ENCODE data around the gene SMG5. TPM values are rescaled to one million over a fixed set of nuclear protein-coding genes. Genes with fewer than 3 reads are reported as not detected.

The SMG5 gene
- total and polyA plus RNA-seq, 2 donors (not counting 1 experiment from before 2014, with no cell fraction given): 18.6 to 65.9 TPM

GRCh38 chr1:156246781-156247459, 35.7 kb downstream of the SMG5 start:
- Histone ChIP-seq H3K9me3 (ENCODE audit: control insufficient read depth, insufficient read depth, low read depth, low read length) (no peaks in the 10 kb centered on the region), H3K36me3 (ENCODE audit: control insufficient read depth, insufficient read depth, low read length) (peaks cover 12% of the 10 kb centered on the region)
- DNase-seq (ENCODE audit: low read depth in 2 of 2): no peak

GRCh38 chr1:156246241-156246780, 36.3 kb downstream of the SMG5 start:
- Histone ChIP-seq H3K9ac (ENCODE audit: insufficient read depth, low read length) (no peak overlapping the region), H3K4me2 (ENCODE audit: extremely low read depth, insufficient read depth, low read length) (peak overlapping the region; percentile 62), H3K27ac (ENCODE audit: insufficient read depth, low read length) (no peak overlapping the region), H3K36me3 (ENCODE audit: control insufficient read depth, insufficient read depth, low read length) (peaks cover 10% of the 10 kb centered on the region), H3K4me3 (replicated peaks in 1 of 4; ENCODE audit: control extremely low read depth in 1 of 4, insufficient read depth in 1 of 4, low read depth in 3 of 4, low read length in 4 of 4) (no peak overlapping the region), H3K4me1 (ENCODE audit: control insufficient read depth, extremely low read depth, insufficient read depth, low read length) (peaks cover 3% of the 10 kb centered on the region), H3K27me3 (ENCODE audit: control insufficient read depth, insufficient read depth, low read length) (peaks cover 10% of the 10 kb centered on the region), H3K79me2 (ENCODE audit: control insufficient read depth, insufficient read depth, low read length) (no peaks in the 10 kb centered on the region), H4K20me1 (ENCODE audit: control insufficient read depth, extremely low read depth, insufficient read depth, low read length) (no peaks in the 10 kb centered on the region), H3K9me3 (ENCODE audit: control insufficient read depth, insufficient read depth, low read depth, low read length) (no peaks in the 10 kb centered on the region), H2AFZ (ENCODE audit: low read length) (no peak overlapping the region)
- DNase-seq (ENCODE audit: low read depth in 2 of 2): no peak
- no peak for TF ChIP-seq EZH2 (IDR thresholded peaks at IDR 0.05; ENCODE audit: low read length, missing control alignments)
- TF ChIP-seq CTCF (conservative IDR thresholded peaks at IDR 0.05 in 1 of 2, IDR thresholded peaks at IDR 0.05 in 1 of 2; ENCODE audit: low read depth in 1 of 2, low read length in 2 of 2): no peak

More at GRCh38 chr1:156246781-156247459, 35.7 kb downstream of the SMG5 start:
- H3K27me3 ChIP-seq (ENCODE audit: control insufficient read depth, insufficient read depth, low read length): peaks cover 10% of the 10 kb centered on the region
- H3K4me2 ChIP-seq (ENCODE audit: extremely low read depth, insufficient read depth, low read length): no peak overlapping the region
- H3K4me3 ChIP-seq (replicated peaks in 1 of 4; ENCODE audit: control extremely low read depth in 1 of 4, insufficient read depth in 1 of 4, low read depth in 3 of 4, low read length in 4 of 4): no peak overlapping the region
- H3K9ac ChIP-seq (ENCODE audit: insufficient read depth, low read length): no peak overlapping the region
- no peaks in the 10 kb centered on the region for H4K20me1 ChIP-seq (ENCODE audit: control insufficient read depth, extremely low read depth, insufficient read depth, low read length)
- H2AFZ ChIP-seq (ENCODE audit: low read length): no peak overlapping the region
- no peaks in the 10 kb centered on the region for H3K79me2 ChIP-seq (ENCODE audit: control insufficient read depth, insufficient read depth, low read length)
- H3K4me1 ChIP-seq (ENCODE audit: control insufficient read depth, extremely low read depth, insufficient read depth, low read length): peaks cover 3% of the 10 kb centered on the region
- TF ChIP-seq EZH2 (IDR thresholded peaks at IDR 0.05; ENCODE audit: low read length, missing control alignments): no peak
- no peak for TF ChIP-seq CTCF (conservative IDR thresholded peaks at IDR 0.05 in 1 of 2, IDR thresholded peaks at IDR 0.05 in 1 of 2; ENCODE audit: low read depth in 1 of 2, low read length in 2 of 2)
- no peak overlapping the region for H3K27ac ChIP-seq (ENCODE audit: insufficient read depth, low read length)

- DNase-seq (ENCODE audit: low read depth in 2 of 2): peak in 1 of 2 donors; percentile 36
- Histone ChIP-seq H3K4me1 (ENCODE audit: control insufficient read depth, extremely low read depth, insufficient read depth, low read length) (peaks cover 3% of the 10 kb centered on the region), H3K4me3 (replicated peaks in 1 of 4; ENCODE audit: control extremely low read depth in 1 of 4, insufficient read depth in 1 of 4, low read depth in 3 of 4, low read length in 4 of 4) (peak overlapping the region in 1 of 4 experiments; percentile 27), H2AFZ (ENCODE audit: low read length) (no peak overlapping the region), H3K9me3 (ENCODE audit: control insufficient read depth, insufficient read depth, low read depth, low read length) (no peaks in the 10 kb centered on the region), H3K36me3 (ENCODE audit: control insufficient read depth, insufficient read depth, low read length) (peaks cover 5% of the 10 kb centered on the region), H3K79me2 (ENCODE audit: control insufficient read depth, insufficient read depth, low read length) (no peaks in the 10 kb centered on the region), H3K27me3 (ENCODE audit: control insufficient read depth, insufficient read depth, low read length) (peaks cover 10% of the 10 kb centered on the region), H3K27ac (ENCODE audit: insufficient read depth, low read length) (no peak overlapping the region), H3K4me2 (ENCODE audit: extremely low read depth, insufficient read depth, low read length) (peak overlapping the region; percentile 62), H3K9ac (ENCODE audit: insufficient read depth, low read length) (no peak overlapping the region), H4K20me1 (ENCODE audit: control insufficient read depth, extremely low read depth, insufficient read depth, low read length) (no peaks in the 10 kb centered on the region)
- TF ChIP-seq CTCF (conservative IDR thresholded peaks at IDR 0.05 in 1 of 2, IDR thresholded peaks at IDR 0.05 in 1 of 2; ENCODE audit: low read depth in 1 of 2, low read length in 2 of 2) (no peak), EZH2 (IDR thresholded peaks at IDR 0.05; ENCODE audit: low read length, missing control alignments) (peak; percentile 72)
These were observed 37.0 kb downstream of the SMG5 start for GRCh38 chr1:156245451-156246232.
